ENCODE measurements around the gene MLLT10.

MLLT10 gene

GRCh38 chr10:21732067-21732772 lies 198.2 kb downstream of the MLLT10 start:
- Histone ChIP-seq H3K9me3 (ENCODE audit: insufficient read depth, low read length) (no peaks in the 10 kb centered on the region), H3K36me3 (ENCODE audit: insufficient read depth, insufficient read length, low read length) (peaks cover 40% of the 10 kb centered on the region), H3K9ac (ENCODE audit: insufficient read length, low read depth) (no peak overlapping the region), H3K4me1 (ENCODE audit: insufficient read depth, insufficient read length) (no peaks in the 10 kb centered on the region), H3K4me3 (ENCODE audit: insufficient read length, low read depth) (no peak overlapping the region), H3K27me3 (ENCODE audit: insufficient read depth, insufficient read length) (no peaks in the 10 kb centered on the region)
- DNase-seq (ENCODE audit: low read depth, low spot score) = peak; percentile 70
- no peak for TF ChIP-seq ZNF274 (IDR thresholded peaks at IDR 0.05; ENCODE audit: low read depth, low read length)
- no peak for TF ChIP-seq YY1 (IDR thresholded peaks at IDR 0.05; ENCODE audit: insufficient read depth, insufficient read length)
- TF ChIP-seq SUZ12 (IDR thresholded peaks at IDR 0.05; ENCODE audit: extremely low read depth, insufficient read depth, insufficient read length) = no peak

- peaks cover 30% of the 10 kb centered on the region for H3K36me3 ChIP-seq (ENCODE audit: insufficient read depth, insufficient read length, low read length)
- H3K4me1 ChIP-seq (ENCODE audit: insufficient read depth, insufficient read length) = no peaks in the 10 kb centered on the region
- no peak for DNase-seq (ENCODE audit: low read depth, low spot score)
- H3K4me3 ChIP-seq (ENCODE audit: insufficient read length, low read depth) = no peak overlapping the region
- no peak for TF ChIP-seq ZNF274 (IDR thresholded peaks at IDR 0.05; ENCODE audit: low read depth, low read length)
- no peak for TF ChIP-seq SUZ12 (IDR thresholded peaks at IDR 0.05; ENCODE audit: extremely low read depth, insufficient read depth, insufficient read length)
- TF ChIP-seq YY1 (IDR thresholded peaks at IDR 0.05; ENCODE audit: insufficient read depth, insufficient read length) = no peak
- no peaks in the 10 kb centered on the region for H3K27me3 ChIP-seq (ENCODE audit: insufficient read depth, insufficient read length)
- H3K9me3 ChIP-seq (ENCODE audit: insufficient read depth, low read length) = no peaks in the 10 kb centered on the region
- H3K9ac ChIP-seq (ENCODE audit: insufficient read length, low read depth) = no peak overlapping the region
Measured at GRCh38 chr10:21733710-21734109, 199.7 kb downstream of the MLLT10 start.

GRCh38 chr10:21737106-21737505 lies 203.1 kb downstream of the MLLT10 start:
- H3K4me3 ChIP-seq (ENCODE audit: insufficient read length, low read depth) = no peak overlapping the region
- H3K4me1 ChIP-seq (ENCODE audit: insufficient read depth, insufficient read length) = no peaks in the 10 kb centered on the region
- H3K9me3 ChIP-seq (ENCODE audit: insufficient read depth, low read length) = no peaks in the 10 kb centered on the region
- peaks cover 58% of the 10 kb centered on the region for H3K36me3 ChIP-seq (ENCODE audit: insufficient read depth, insufficient read length, low read length)
- DNase-seq (ENCODE audit: low read depth, low spot score) = no peak
- TF ChIP-seq YY1 (IDR thresholded peaks at IDR 0.05; ENCODE audit: insufficient read depth, insufficient read length) (no peak), SUZ12 (IDR thresholded peaks at IDR 0.05; ENCODE audit: extremely low read depth, insufficient read depth, insufficient read length) (no peak), ZNF274 (IDR thresholded peaks at IDR 0.05; ENCODE audit: low read depth, low read length) (no peak)
- no peaks in the 10 kb centered on the region for H3K27me3 ChIP-seq (ENCODE audit: insufficient read depth, insufficient read length)
- H3K9ac ChIP-seq (ENCODE audit: insufficient read length, low read depth) = no peak overlapping the region

- no peaks in the 10 kb centered on the region for H3K27me3 ChIP-seq (ENCODE audit: insufficient read depth, insufficient read length)
- TF ChIP-seq YY1 (IDR thresholded peaks at IDR 0.05; ENCODE audit: insufficient read depth, insufficient read length) (no peak), ZNF274 (IDR thresholded peaks at IDR 0.05; ENCODE audit: low read depth, low read length) (no peak), SUZ12 (IDR thresholded peaks at IDR 0.05; ENCODE audit: extremely low read depth, insufficient read depth, insufficient read length) (no peak)
- peaks cover 64% of the 10 kb centered on the region for H3K36me3 ChIP-seq (ENCODE audit: insufficient read depth, insufficient read length, low read length)
- peaks cover under 1% of the 10 kb centered on the region for H3K4me1 ChIP-seq (ENCODE audit: insufficient read depth, insufficient read length)
- no peak overlapping the region for H3K9ac ChIP-seq (ENCODE audit: insufficient read length, low read depth)
- H3K9me3 ChIP-seq (ENCODE audit: insufficient read depth, low read length) = no peaks in the 10 kb centered on the region
- no peak for DNase-seq (ENCODE audit: low read depth, low spot score)
- no peak overlapping the region for H3K4me3 ChIP-seq (ENCODE audit: insufficient read length, low read depth)
Measured at GRCh38 chr10:21740989-21741388, 207.0 kb downstream of the MLLT10 start.

GRCh38 chr10:21742740-21743412 lies 208.8 kb downstream of the MLLT10 start:
- no peaks in the 10 kb centered on the region for H3K27me3 ChIP-seq (ENCODE audit: insufficient read depth, insufficient read length)
- no peak overlapping the region for H3K4me3 ChIP-seq (ENCODE audit: insufficient read length, low read depth)
- peaks cover 59% of the 10 kb centered on the region for H3K36me3 ChIP-seq (ENCODE audit: insufficient read depth, insufficient read length, low read length)
- H3K9me3 ChIP-seq (ENCODE audit: insufficient read depth, low read length) = no peaks in the 10 kb centered on the region
- H3K9ac ChIP-seq (ENCODE audit: insufficient read length, low read depth) = no peak overlapping the region
- no peak for DNase-seq (ENCODE audit: low read depth, low spot score)
- TF ChIP-seq YY1 (IDR thresholded peaks at IDR 0.05; ENCODE audit: insufficient read depth, insufficient read length) = no peak
- no peak for TF ChIP-seq SUZ12 (IDR thresholded peaks at IDR 0.05; ENCODE audit: extremely low read depth, insufficient read depth, insufficient read length)
- TF ChIP-seq ZNF274 (IDR thresholded peaks at IDR 0.05; ENCODE audit: low read depth, low read length) = no peak
- peaks cover 2% of the 10 kb centered on the region for H3K4me1 ChIP-seq (ENCODE audit: insufficient read depth, insufficient read length)

GRCh38 chr10:21744223-21744622 lies 210.2 kb downstream of the MLLT10 start:
- Histone ChIP-seq H3K4me3 (ENCODE audit: insufficient read length, low read depth) (no peak overlapping the region), H3K36me3 (ENCODE audit: insufficient read depth, insufficient read length, low read length) (peaks cover 53% of the 10 kb centered on the region)

GRCh38 chr10:21746118-21746517 lies 212.1 kb downstream of the MLLT10 start:
- no peaks in the 10 kb centered on the region for H3K27me3 ChIP-seq (ENCODE audit: insufficient read depth, insufficient read length)
- H3K9ac ChIP-seq (ENCODE audit: insufficient read length, low read depth) = no peak overlapping the region
- DNase-seq (ENCODE audit: low read depth, low spot score) = no peak
- TF ChIP-seq ZNF274 (IDR thresholded peaks at IDR 0.05; ENCODE audit: low read depth, low read length) = no peak
- no peak for TF ChIP-seq SUZ12 (IDR thresholded peaks at IDR 0.05; ENCODE audit: extremely low read depth, insufficient read depth, insufficient read length)
- TF ChIP-seq YY1 (IDR thresholded peaks at IDR 0.05; ENCODE audit: insufficient read depth, insufficient read length) = no peak
- no peak overlapping the region for H3K4me3 ChIP-seq (ENCODE audit: insufficient read length, low read depth)
- peaks cover 4% of the 10 kb centered on the region for H3K4me1 ChIP-seq (ENCODE audit: insufficient read depth, insufficient read length)
- peaks cover 36% of the 10 kb centered on the region for H3K36me3 ChIP-seq (ENCODE audit: insufficient read depth, insufficient read length, low read length)
- H3K9me3 ChIP-seq (ENCODE audit: insufficient read depth, low read length) = no peaks in the 10 kb centered on the region

More at GRCh38 chr10:21744223-21744622, 210.2 kb downstream of the MLLT10 start:
- Histone ChIP-seq H3K27me3 (ENCODE audit: insufficient read depth, insufficient read length) (no peaks in the 10 kb centered on the region), H3K4me1 (ENCODE audit: insufficient read depth, insufficient read length) (peaks cover 2% of the 10 kb centered on the region), H3K9me3 (ENCODE audit: insufficient read depth, low read length) (no peaks in the 10 kb centered on the region), H3K9ac (ENCODE audit: insufficient read length, low read depth) (no peak overlapping the region)
- DNase-seq (ENCODE audit: low read depth, low spot score) = no peak
- TF ChIP-seq YY1 (IDR thresholded peaks at IDR 0.05; ENCODE audit: insufficient read depth, insufficient read length) = no peak
- TF ChIP-seq ZNF274 (IDR thresholded peaks at IDR 0.05; ENCODE audit: low read depth, low read length) = no peak
- no peak for TF ChIP-seq SUZ12 (IDR thresholded peaks at IDR 0.05; ENCODE audit: extremely low read depth, insufficient read depth, insufficient read length)

Data from NT2/D1 (cell line).